ENCODE measurements around the gene SEMA7A.

DNA sequence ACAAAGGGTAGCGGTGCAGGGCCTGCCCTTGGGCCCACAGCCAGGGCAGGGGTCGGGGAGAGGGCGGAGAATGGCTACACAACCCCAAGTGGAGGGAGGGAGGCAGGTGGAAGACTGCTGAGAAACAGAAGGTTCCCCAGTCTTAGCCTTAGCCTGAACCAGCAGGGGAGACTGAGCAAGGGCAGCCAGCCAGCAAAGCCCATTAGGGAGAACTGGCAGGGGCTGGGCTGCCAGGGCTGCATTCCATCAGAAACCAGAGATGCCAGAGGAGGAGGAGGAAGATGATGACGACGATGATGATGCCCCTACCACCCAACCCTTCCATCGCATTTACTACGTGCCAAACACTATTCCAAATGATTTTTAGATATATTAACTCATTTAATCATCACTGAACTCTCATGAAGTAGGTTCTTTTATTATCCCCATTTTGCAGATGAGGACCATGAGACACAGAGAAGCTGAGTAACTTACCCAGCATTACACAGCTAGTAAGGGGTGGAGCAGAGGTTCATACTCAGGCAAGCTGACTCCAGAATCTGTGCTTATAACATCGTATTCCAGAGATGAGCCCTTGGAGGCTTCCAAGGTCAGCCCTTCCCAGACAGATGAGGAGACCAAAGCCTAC, 8.7 kb downstream of the SEMA7A start:
- TF ChIP-seq CTCF (IDR thresholded peaks at IDR 0.05; ENCODE audit: low read length) (no peak), EZH2 (optimal IDR thresholded peaks at IDR 0.05; ENCODE audit: low read depth, low read length) (no peak)
